ENCODE results near the gene CBFA2T2.

The CBFA2T2 gene

GRCh38 chr20:33688938-33689424 is 199.1 kb downstream of the CBFA2T2 start:
- Histone ChIP-seq H3K79me2 (no peaks in the 10 kb centered on the region), H3K4me1 (peaks cover 8% of the 10 kb centered on the region), H2AFZ (no peak overlapping the region), H3K4me3 (ENCODE audit: low read depth, low read length) (no peak overlapping the region), H3K36me3 (ENCODE audit: control insufficient read depth, insufficient read depth, low read length) (no peaks in the 10 kb centered on the region), H3K27ac (no peak overlapping the region), H3K9ac (no peak overlapping the region), H3K27me3 (ENCODE audit: control insufficient read depth, insufficient read depth, low read length) (no peaks in the 10 kb centered on the region), H3K9me3 (ENCODE audit: control insufficient read depth, low read length) (no peaks in the 10 kb centered on the region), H3K4me2 (ENCODE audit: low read length) (peak overlapping the region; percentile 21)
- TF ChIP-seq CTCF (IDR thresholded peaks at IDR 0.05), result no peak

GRCh38 chr20:33689493-33689892 is 199.6 kb downstream of the CBFA2T2 start:
- H3K27ac ChIP-seq, result no peak overlapping the region
- H3K27me3 ChIP-seq (ENCODE audit: control insufficient read depth, insufficient read depth, low read length), result no peaks in the 10 kb centered on the region
- no peak overlapping the region for H3K9ac ChIP-seq
- no peaks in the 10 kb centered on the region for H3K79me2 ChIP-seq
- no peak overlapping the region for H2AFZ ChIP-seq
- H3K4me2 ChIP-seq (ENCODE audit: low read length), result no peak overlapping the region
- no peaks in the 10 kb centered on the region for H3K9me3 ChIP-seq (ENCODE audit: control insufficient read depth, low read length)
- no peak overlapping the region for H3K4me3 ChIP-seq (ENCODE audit: low read depth, low read length)
- TF ChIP-seq CTCF (IDR thresholded peaks at IDR 0.05), result no peak
- no peaks in the 10 kb centered on the region for H3K36me3 ChIP-seq (ENCODE audit: control insufficient read depth, insufficient read depth, low read length)
- H3K4me1 ChIP-seq, result peaks cover 8% of the 10 kb centered on the region

GRCh38 chr20:33689973-33690372 is 200.1 kb downstream of the CBFA2T2 start:
- Histone ChIP-seq H3K9ac (no peak overlapping the region), H3K4me1 (peaks cover 8% of the 10 kb centered on the region), H3K27ac (no peak overlapping the region)

GRCh38 chr20:33693289-33693688 is 203.4 kb downstream of the CBFA2T2 start:
- TF ChIP-seq CTCF (IDR thresholded peaks at IDR 0.05), result no peak
- Histone ChIP-seq H3K27ac (no peak overlapping the region), H3K9ac (no peak overlapping the region)

More at GRCh38 chr20:33689973-33690372, 200.1 kb downstream of the CBFA2T2 start:
- H3K79me2 ChIP-seq, result no peaks in the 10 kb centered on the region
- no peak overlapping the region for H3K4me2 ChIP-seq (ENCODE audit: low read length)
- no peak for TF ChIP-seq CTCF (IDR thresholded peaks at IDR 0.05)
- H3K9me3 ChIP-seq (ENCODE audit: control insufficient read depth, low read length), result no peaks in the 10 kb centered on the region
- H3K27me3 ChIP-seq (ENCODE audit: control insufficient read depth, insufficient read depth, low read length), result no peaks in the 10 kb centered on the region
- no peak overlapping the region for H3K4me3 ChIP-seq (ENCODE audit: low read depth, low read length)
- H3K36me3 ChIP-seq (ENCODE audit: control insufficient read depth, insufficient read depth, low read length), result no peaks in the 10 kb centered on the region
- H2AFZ ChIP-seq, result no peak overlapping the region

More at GRCh38 chr20:33693289-33693688, 203.4 kb downstream of the CBFA2T2 start:
- no peaks in the 10 kb centered on the region for H3K79me2 ChIP-seq
- H3K4me3 ChIP-seq (ENCODE audit: low read depth, low read length), result no peak overlapping the region
- no peaks in the 10 kb centered on the region for H3K9me3 ChIP-seq (ENCODE audit: control insufficient read depth, low read length)
- no peak overlapping the region for H2AFZ ChIP-seq
- no peak overlapping the region for H3K4me2 ChIP-seq (ENCODE audit: low read length)
- no peaks in the 10 kb centered on the region for H3K4me1 ChIP-seq
- H3K36me3 ChIP-seq (ENCODE audit: control insufficient read depth, insufficient read depth, low read length), result no peaks in the 10 kb centered on the region
- no peaks in the 10 kb centered on the region for H3K27me3 ChIP-seq (ENCODE audit: control insufficient read depth, insufficient read depth, low read length)

Measured in parathyroid adenoma (tissue), 2 donors.